Epidermal melanocyte (primary cell): ENCODE results near the gene IFIH1.

Source experiments
- DNase-seq: peaks from one replicate; pipeline ENCODE4 v3.0.0; 2011; ENCODE audit warnings: low spot score; ENCODE audit not compliant: insufficient read length

The IFIH1 gene

GRCh38 chr2:162318328-162319180, at the start of gene IFIH1:
TSS of gene IFIH1 (minus strand) at chr2:162318684. CDS start at chr2:162318307, 377 bp downstream.
- DNase-seq = peak; percentile 87

GRCh38 chr2:162365392-162365791, 46.9 kb upstream of the IFIH1 start:
- no peak for DNase-seq

- no peak for DNase-seq
Measured at GRCh38 chr2:162344617-162344950, 26.1 kb upstream of the IFIH1 start.

DNA sequence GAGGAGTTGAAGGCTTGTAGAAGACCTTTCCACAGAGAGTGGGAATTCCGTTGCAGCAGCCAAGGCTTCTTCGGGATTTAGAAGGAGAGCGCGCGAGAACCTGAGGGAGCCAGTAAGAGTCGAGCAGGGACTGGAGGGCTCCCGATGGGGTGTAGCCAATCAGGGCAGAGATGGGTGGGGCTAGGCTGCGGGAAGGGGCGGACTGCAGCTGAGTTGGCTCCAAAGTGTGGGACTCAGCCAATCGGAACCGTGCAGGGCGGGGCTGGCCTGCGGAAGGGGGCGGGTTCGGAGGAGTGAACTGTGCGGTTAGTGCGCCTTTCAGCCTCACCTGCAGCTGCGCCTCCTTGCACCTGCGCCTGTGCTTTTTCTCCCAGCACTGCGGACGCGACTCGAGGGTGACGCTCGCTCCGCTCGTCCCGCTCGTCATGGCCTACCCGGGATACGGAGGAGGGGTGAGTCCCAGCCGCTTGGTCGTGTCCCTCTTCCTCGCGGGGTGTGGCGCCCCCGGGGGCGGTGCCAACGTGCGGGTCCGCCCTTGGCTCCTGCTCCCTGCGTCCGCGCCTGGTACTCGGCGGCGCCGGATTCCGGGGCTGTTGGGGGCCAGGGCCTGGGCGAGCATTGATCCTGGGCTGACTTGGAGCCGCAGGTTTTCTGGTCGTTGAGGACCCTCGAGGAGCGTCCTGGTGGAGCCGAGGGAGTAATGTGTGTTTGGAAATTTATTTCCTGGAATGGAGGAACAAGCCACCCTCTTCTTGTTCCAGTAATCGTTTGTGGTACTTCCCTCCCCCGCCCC, 25.5 kb upstream of the IFIH1 start, which contains the start of gene GCA:
TSS of gene GCA (plus strand) at position 309 of the 793 bp plus-strand sequence. CDS start at position 426, 117 bp downstream.
- peak; percentile 87 for DNase-seq

DNA sequence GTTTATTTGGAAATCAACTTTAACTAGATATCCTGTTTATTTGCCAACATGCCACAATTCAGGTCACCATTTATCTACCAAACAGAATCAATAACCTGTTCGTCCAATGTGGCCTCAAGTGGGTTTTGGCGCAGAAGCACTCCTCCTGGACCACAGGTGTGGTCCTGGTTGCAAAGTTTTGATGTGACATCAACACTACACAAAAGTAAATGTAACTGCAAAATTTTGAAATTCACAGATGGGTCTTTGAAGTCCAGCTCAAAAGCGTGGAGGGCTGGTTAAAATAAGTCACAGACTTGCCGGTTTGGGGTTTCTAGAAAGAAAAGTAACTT, 25.0 kb upstream of the IFIH1 start:
- DNase-seq = no peak

- DNase-seq = no peak
Measured at GRCh38 chr2:162342841-162343240, 24.4 kb upstream of the IFIH1 start.

DNA sequence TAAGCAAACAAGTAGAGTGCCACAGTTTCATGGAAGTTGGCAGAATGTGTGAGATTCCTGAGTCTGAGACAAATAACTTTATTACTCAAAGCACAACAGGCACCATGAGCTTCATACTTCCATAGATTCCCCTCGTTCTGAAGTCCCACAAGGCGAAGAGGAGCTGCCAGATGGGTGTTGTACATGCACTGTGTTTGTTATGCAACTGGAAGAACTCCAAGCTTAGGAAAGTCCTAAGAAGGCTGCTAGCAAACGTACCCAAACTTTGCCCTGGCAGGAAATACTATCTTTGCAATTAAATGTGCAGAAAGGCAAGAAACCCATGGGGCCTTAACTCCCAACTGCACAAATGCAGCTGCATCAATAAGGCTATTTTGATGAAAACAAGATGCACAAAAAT, 23.8 kb upstream of the IFIH1 start:
- DNase-seq = no peak

- DNase-seq = no peak
Measured at GRCh38 chr2:162340822-162341221, 22.3 kb upstream of the IFIH1 start.

DNA sequence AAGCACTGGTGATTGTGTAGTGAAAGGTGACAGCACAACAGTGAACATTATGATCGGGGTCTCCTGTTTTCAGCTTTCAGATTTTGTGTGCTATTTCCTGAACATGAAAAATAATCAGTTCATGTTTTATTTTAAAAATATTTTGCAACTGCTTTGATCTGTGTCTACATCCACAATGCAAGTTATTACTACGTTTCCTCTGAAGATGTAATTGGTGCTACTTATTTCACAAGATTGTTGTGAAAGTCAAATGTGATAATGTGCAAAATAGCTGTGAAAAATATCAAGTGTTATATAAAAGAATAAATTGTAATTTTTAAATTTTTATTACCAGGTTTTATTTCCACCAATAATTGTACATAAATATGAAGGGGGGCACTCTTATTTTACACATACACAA, 19.4 kb upstream of the IFIH1 start:
- DNase-seq = no peak

DNA sequence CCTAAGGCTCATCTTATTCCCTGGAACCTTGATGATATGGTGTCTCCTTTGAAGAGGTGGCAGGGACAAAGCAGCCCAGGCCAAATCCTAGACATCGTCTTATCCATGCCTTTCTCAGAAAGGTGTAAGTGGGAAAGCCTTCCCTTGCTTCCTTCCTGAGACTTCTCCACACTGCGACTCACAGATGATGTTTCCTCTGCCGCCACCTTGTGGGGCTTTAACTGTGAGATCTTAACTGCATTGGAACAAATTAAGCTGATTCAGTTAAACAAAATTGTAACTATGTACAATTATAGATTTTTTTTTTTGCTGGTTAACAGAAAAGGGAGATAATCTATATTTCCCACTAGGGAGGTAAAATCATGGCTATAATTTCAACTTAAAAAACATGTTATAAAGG, 15.5 kb upstream of the IFIH1 start:
- DNase-seq = no peak

DNA sequence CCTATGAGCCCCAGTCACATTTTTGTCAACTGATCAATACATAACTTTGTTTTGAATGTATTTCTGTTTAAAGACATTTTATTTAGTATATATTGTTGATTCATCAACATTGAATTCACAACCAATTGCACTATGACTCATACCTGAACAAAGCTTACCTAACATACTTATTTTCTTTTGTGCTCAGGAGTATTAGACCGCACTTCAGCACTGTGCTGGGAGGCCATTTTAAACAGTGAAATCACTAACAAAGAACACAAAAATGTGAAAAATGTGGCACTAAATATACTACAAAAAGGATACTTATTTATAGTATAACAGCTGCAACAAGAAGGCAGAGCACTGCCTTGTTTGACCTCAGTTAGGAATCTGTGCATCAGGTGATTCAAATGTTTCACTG, 12.4 kb upstream of the IFIH1 start:
- DNase-seq = no peak

DNA sequence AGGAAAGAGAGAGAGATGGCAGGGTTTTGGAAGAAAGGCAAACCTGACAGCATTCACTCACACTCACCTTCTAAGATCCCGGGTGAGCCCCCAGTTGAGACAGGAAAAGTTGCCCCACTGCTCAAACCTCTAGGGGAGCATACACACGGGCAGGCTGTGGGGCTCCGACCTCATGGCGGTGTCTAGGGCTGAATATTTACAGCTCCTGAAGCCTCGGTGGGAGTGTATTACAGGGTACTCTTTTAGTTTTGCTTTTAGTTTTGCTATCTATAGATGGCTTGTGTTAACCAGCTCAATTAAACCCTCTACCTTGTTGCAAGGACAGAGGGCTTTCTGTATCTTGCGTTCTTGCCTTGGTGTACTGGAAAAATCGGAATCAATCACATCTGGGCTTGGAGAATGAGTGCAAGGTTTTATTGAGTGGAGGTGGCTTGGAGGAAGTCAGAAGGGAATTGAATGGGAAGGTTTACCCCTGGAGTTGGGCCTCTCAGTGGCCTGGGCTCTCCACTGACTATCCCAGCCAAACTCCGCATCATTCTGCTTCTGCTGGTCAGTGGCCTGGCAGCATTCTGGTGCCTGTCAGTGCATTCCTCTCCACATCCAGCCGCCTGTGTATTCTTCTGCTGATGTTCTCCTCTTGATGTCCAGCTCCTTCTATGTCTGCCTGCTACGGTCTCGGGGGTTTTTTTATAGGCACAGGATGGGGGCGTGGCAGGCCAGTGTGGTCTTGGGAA, 10.1 kb upstream of the IFIH1 start:
- no peak for DNase-seq

- no peak for DNase-seq
Measured at GRCh38 chr2:162327806-162328205, 9.3 kb upstream of the IFIH1 start.

DNA sequence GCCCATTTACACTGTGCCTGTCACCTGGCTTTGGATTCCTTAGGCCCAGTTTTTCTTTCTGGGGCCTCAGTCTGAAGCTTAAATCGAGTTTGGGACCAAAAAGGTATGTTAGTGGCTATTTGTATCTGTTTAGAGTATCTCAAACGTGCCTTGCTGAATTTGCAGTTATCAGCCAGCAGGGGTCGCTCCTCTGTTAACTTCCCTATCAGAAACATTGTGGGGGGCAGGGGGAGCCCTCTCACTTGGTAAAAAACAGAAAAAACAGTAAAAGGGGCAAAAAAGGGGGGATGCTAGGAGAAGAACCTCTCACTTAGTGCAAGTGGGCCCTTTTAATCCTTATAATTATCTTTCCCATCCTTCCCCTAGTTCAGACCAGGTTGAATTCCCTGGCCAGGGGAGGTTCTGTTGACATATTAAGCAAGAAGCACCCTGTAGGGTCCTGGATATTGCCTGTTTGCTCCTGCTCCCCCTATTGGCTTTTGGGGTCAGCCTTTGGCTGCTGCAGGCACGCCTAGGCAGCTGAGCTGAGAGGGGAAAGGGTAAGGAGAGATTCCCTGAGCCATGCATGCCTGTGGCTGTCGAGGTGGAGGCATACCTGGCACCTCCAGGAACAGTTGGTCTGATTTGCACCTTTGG, 8.8 kb upstream of the IFIH1 start:
- DNase-seq = no peak

DNA sequence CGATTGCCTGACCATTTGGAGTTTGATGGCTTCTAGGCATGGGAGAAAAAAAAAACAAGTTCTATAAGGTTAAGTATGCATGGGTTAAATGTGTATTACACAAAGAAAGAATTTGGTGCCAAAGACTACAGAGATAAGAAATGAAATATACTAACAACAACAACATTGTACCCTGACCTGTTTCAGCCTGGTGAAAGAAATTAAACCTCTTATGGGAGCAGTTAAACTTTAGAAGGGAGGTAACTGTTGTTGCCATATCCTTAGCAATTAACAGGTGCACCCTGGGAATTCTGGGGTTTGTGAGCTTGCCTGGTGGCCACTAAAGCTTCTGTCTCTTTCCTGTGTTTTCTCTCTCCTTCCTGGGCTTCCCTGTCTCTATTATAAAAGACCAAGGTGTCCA, 6.5 kb upstream of the IFIH1 start:
- no peak for DNase-seq

DNA sequence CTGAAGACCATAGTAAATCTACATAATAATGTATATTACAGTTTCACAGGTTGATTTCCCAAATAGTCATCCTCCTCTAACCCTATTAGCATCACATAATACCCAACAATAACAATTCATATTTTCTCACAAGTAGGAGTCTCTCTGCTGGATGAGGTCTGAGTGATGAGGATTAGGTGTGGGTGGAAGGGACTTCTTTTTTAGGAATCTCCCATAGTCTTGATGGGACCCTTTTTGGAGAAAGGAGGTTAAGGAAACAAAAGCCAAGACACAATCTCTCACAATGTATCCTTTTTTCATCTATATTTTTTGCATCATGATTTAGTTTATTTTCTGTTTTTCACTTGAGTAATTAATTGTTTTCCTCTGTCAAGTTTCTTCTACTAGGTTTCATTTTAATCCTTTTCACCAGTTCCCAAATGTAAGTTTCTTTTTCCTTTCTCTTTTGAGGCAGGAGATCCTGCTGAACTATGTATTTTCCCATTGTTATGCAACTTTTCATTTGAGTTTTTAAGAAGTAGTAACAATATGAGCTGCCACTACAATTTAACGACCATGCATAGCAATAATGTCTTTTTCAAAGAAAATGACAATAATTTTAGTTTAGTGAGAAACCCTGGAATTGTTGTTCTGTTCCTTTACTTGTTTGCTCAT, 2.5 kb upstream of the IFIH1 start:
- DNase-seq = no peak

GRCh38 chr2:162317861-162318327, 590 bp downstream of the IFIH1 start:
- DNase-seq = no peak

GRCh38 chr2:162317058-162317742, 1.3 kb downstream of the IFIH1 start:
- DNase-seq = no peak

- no peak for DNase-seq
Measured at GRCh38 chr2:162316590-162316989, 1.9 kb downstream of the IFIH1 start.

GRCh38 chr2:162315938-162316337, 2.5 kb downstream of the IFIH1 start:
- no peak for DNase-seq
